SU-DHL-6 (cell line): Measurements from ENCODE around the gene TYW1B.
"Not testable (repeated sequence)": the region's sequence is repeated elsewhere in the genome, so short reads cannot be mapped to it uniquely, and the experiment has no call there.

ENCODE experiments used
- EZH2phosphoT487 ChIP-seq: fragments of 200-600 bp; sonication (generic), shearing (Covaris generic); conservative IDR thresholded peaks from 2 replicates; pipeline ENCODE4 v1.6.1; 2018; ENCODE audit warnings: mild to moderate bottlenecking, antibody characterized with exemption, low read length, moderate library complexity, mixed read lengths
- TF ChIP-seq, protein P1 (sequence below): fragments of 200-600 bp; sonication (generic); IDR thresholded peaks from one replicate; pipeline ENCODE4 v1.5.1; 2017; ENCODE audit warnings: antibody characterized with exemption, mild to moderate bottlenecking, low read length, moderate library complexity; ENCODE audit not compliant: insufficient read depth, poor library complexity, severe bottlenecking

DNA sequence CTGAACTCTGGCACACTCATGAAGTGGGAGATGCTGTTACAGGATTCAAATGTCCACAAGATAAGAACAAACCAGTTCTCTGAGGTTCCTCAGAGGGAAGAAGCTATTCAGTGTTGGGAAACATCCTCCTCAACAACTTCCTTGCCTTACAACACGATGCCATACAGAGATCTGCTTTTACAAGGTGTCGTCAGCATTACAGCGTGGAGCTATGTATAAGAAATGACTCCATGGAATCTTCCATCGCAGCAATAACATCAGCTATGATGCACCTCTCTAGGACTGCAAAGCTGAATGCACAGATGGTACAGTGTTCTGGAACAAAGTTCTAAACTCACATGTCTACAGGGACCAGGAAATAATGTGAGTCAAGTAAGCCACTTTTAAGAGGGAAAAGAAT, 122.3 kb downstream of the TYW1B start:
- TF ChIP-seq, protein P1, sequence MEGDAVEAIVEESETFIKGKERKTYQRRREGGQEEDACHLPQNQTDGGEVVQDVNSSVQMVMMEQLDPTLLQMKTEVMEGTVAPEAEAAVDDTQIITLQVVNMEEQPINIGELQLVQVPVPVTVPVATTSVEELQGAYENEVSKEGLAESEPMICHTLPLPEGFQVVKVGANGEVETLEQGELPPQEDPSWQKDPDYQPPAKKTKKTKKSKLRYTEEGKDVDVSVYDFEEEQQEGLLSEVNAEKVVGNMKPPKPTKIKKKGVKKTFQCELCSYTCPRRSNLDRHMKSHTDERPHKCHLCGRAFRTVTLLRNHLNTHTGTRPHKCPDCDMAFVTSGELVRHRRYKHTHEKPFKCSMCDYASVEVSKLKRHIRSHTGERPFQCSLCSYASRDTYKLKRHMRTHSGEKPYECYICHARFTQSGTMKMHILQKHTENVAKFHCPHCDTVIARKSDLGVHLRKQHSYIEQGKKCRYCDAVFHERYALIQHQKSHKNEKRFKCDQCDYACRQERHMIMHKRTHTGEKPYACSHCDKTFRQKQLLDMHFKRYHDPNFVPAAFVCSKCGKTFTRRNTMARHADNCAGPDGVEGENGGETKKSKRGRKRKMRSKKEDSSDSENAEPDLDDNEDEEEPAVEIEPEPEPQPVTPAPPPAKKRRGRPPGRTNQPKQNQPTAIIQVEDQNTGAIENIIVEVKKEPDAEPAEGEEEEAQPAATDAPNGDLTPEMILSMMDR, result not testable (repeated sequence)
- TF ChIP-seq EZH2phosphoT487, result not testable (repeated sequence)
